H1 (cell line): ENCODE measurements around the gene HDLBP. TPM values are rescaled to one million over a fixed set of nuclear protein-coding genes. Genes with fewer than 3 reads are reported as not detected.

Experiments used
- CTCF ChIA-PET: fragments of 300-600 bp; sonication (Branson Sonifier 250); formaldehyde crosslinking; loops from one replicate; lab custom pipeline; 2021; ENCODE audit not compliant: partially characterized antibody; lab: Charles Lee
- POLR2A ChIA-PET: fragments of 300-600 bp; sonication (Branson Sonifier 250); formaldehyde crosslinking; loops from one replicate; lab custom pipeline; 2021; ENCODE audit warnings: inconsistent platforms; ENCODE audit not compliant: partially characterized antibody; lab: Charles Lee
- DNase-seq, 2 experiments: peaks; one replicate each; pipeline versions ENCODE4 v3.0.0 to v3.0.0-alpha.2; 2010 to 2022; ENCODE audit warnings: low spot score in 2 of 2, low read depth in 1 of 2, mixed read lengths in 1 of 2
- FAIRE-seq: peaks from 2 replicates; lab custom pipeline; 2011; peaks lifted over from hg19 to GRCh38; lab: Jason Lieb, UNC
- H2AFZ ChIP-seq: 2 replicates; pipeline ENCODE4 v1.8.1; 2012; ENCODE audit warnings: low read length, inconsistent platforms
- H2AK5ac ChIP-seq: 2 replicates; pipeline ENCODE4 v1.6.1; 2013; ENCODE audit warnings: low read depth, low read length
- H2BK120ac ChIP-seq: replicated peaks from 2 replicates; pipeline ENCODE3; 2013; ENCODE audit warnings: low read depth, low read length, inconsistent platforms
- H2BK12ac ChIP-seq: 2 replicates; pipeline ENCODE4 v1.6.1; 2013; ENCODE audit warnings: low read depth, low read length
- H2BK15ac ChIP-seq: 2 replicates; pipeline ENCODE4 v1.6.1; 2013; ENCODE audit warnings: low read length
- H2BK20ac ChIP-seq: 2 replicates; pipeline ENCODE4 v1.6.1; 2013; ENCODE audit warnings: low read length
- H2BK5ac ChIP-seq: 2 replicates; pipeline ENCODE4 v1.6.1; 2013; ENCODE audit warnings: low read depth, low read length
- H3K14ac ChIP-seq: 2 replicates; pipeline ENCODE4 v1.6.1; 2013; ENCODE audit warnings: inconsistent platforms; ENCODE audit not compliant: insufficient read length
- H3K18ac ChIP-seq: 2 replicates; pipeline ENCODE4 v1.6.1; 2013; ENCODE audit warnings: low read length; ENCODE audit errors: extremely low read depth
- H3K23ac ChIP-seq: 2 replicates; pipeline ENCODE4 v1.6.1; 2013; ENCODE audit warnings: inconsistent platforms; ENCODE audit not compliant: insufficient read length
- H3K23me2 ChIP-seq: 2 replicates; pipeline ENCODE4 v1.6.1; 2013; ENCODE audit warnings: low read depth, low read length
- H3K27ac ChIP-seq: 2 replicates; pipeline ENCODE4 v1.6.1; 2011; ENCODE audit warnings: low read depth, low read length, inconsistent platforms
- H3K27me3 ChIP-seq, 4 experiments: replicated peaks in 1 of 4; 1 replicate in 1 of 4; 2 replicates in 3 of 4; pipeline versions ENCODE4 v1.6.1 to v1.8.1; 2011 to 2013; ENCODE audit warnings: low read length in 3 of 4, mild to moderate bottlenecking in 3 of 4, inconsistent platforms in 2 of 4, mixed read lengths in 2 of 4, moderate library complexity in 1 of 4; ENCODE audit not compliant: control insufficient read depth in 3 of 4, insufficient read depth in 3 of 4; ENCODE audit errors: extremely low read depth in 1 of 4
- H3K36me3 ChIP-seq, 4 experiments: 2 replicates each; pipeline versions ENCODE4 v1.6.1 to v1.8.1; 2011 to 2013; ENCODE audit warnings: mild to moderate bottlenecking in 4 of 4, low read length in 3 of 4, moderate library complexity in 2 of 4, control low read depth in 1 of 4, inconsistent platforms in 1 of 4; ENCODE audit not compliant: insufficient read depth in 4 of 4, control insufficient read depth in 2 of 4
- H3K4ac ChIP-seq: replicated peaks from 2 replicates; pipeline ENCODE3; 2013; ENCODE audit warnings: low read length, low read depth, mixed read lengths, inconsistent platforms; ENCODE audit not compliant: insufficient read length
- H3K4me1 ChIP-seq, 4 experiments: replicated peaks in 1 of 4; 1 replicate in 1 of 4; 2 replicates in 3 of 4; pipeline versions ENCODE4 v1.6.1 to v1.8.1; 2011 to 2013; ENCODE audit warnings: low read length in 3 of 4, inconsistent platforms in 2 of 4, mixed read lengths in 1 of 4; ENCODE audit not compliant: insufficient read depth in 4 of 4, control insufficient read depth in 3 of 4
- H3K4me2 ChIP-seq, 2 experiments: 2 replicates each; pipeline versions ENCODE4 v1.6.1 to v1.8.1; 2011 to 2013; ENCODE audit warnings: low read depth in 2 of 2, low read length in 2 of 2, control low read depth in 1 of 2, inconsistent platforms in 1 of 2, mild to moderate bottlenecking in 1 of 2; ENCODE audit not compliant: insufficient read depth in 1 of 2
- H3K4me3 ChIP-seq, 4 experiments: fragments of 200-600, 300-600 bp in 1 of 4; sonication (generic), shearing (Covaris generic), sonication (Bioruptor Twin) in 1 of 4; 2 replicates each; pipeline versions ENCODE4 v1.5.1 to v1.8.1; 2011 to 2016; ENCODE audit warnings: low read length in 4 of 4, low read depth in 3 of 4, control low read depth in 2 of 4, inconsistent platforms in 2 of 4, mild to moderate bottlenecking in 2 of 4, mixed read lengths in 1 of 4, moderate library complexity in 1 of 4; ENCODE audit not compliant: insufficient read depth in 2 of 4; ENCODE audit errors: extremely low read depth in 1 of 4
- H3K56ac ChIP-seq: replicated peaks from 2 replicates; pipeline ENCODE3; 2013; ENCODE audit warnings: low read depth, mild to moderate bottlenecking, mixed read lengths, low read length, inconsistent platforms; ENCODE audit not compliant: insufficient read length
- H3K79me1 ChIP-seq: 2 replicates; pipeline ENCODE4 v1.6.1; 2013; ENCODE audit warnings: low read depth, low read length, control low read depth
- H3K79me2 ChIP-seq, 2 experiments: 2 replicates each; pipeline versions ENCODE4 v1.6.1 to v1.8.1; 2012 to 2013; ENCODE audit warnings: low read length in 2 of 2, mild to moderate bottlenecking in 2 of 2, inconsistent platforms in 1 of 2; ENCODE audit not compliant: insufficient read depth in 2 of 2, control insufficient read depth in 1 of 2
- H3K9ac ChIP-seq, 4 experiments: replicated peaks in 1 of 4; 1 replicate in 1 of 4; 2 replicates in 3 of 4; pipeline versions ENCODE4 v1.6.1 to v1.8.1; 2011 to 2013; ENCODE audit warnings: low read depth in 3 of 4, low read length in 3 of 4, control low read depth in 2 of 4, mild to moderate bottlenecking in 2 of 4, moderate library complexity in 2 of 4, inconsistent platforms in 1 of 4; ENCODE audit errors: extremely low read depth in 1 of 4
- H3K9me3 ChIP-seq, 2 experiments: 2 replicates each; pipeline versions ENCODE4 v1.6.1 to v1.8.1; 2012 to 2013; ENCODE audit warnings: mild to moderate bottlenecking in 2 of 2, moderate library complexity in 2 of 2, control low read depth in 1 of 2, inconsistent platforms in 1 of 2, low read depth in 1 of 2, low read length in 1 of 2, mixed read lengths in 1 of 2; ENCODE audit not compliant: insufficient read depth in 2 of 2
- H4K20me1 ChIP-seq, 2 experiments: replicated peaks in 1 of 2; 2 replicates each; pipeline versions ENCODE3 to v1.8.1; 2011 to 2013; ENCODE audit warnings: inconsistent platforms in 2 of 2, low read length in 2 of 2, mild to moderate bottlenecking in 1 of 2; ENCODE audit not compliant: insufficient read depth in 2 of 2, control insufficient read depth in 1 of 2
- H4K5ac ChIP-seq: 2 replicates; pipeline ENCODE4 v1.6.1; 2013; ENCODE audit warnings: low read length, low read depth, mixed read lengths, inconsistent platforms; ENCODE audit not compliant: insufficient read length
- H4K8ac ChIP-seq: 2 replicates; pipeline ENCODE4 v1.8.0; 2013; ENCODE audit warnings: mild to moderate bottlenecking, moderate library complexity, low read length, inconsistent platforms; ENCODE audit not compliant: insufficient read depth; ENCODE audit errors: extremely low read depth
- H4K91ac ChIP-seq: replicated peaks from 2 replicates; pipeline ENCODE3; 2013; ENCODE audit warnings: low read length, mixed read lengths, inconsistent platforms; ENCODE audit not compliant: insufficient read length
- CHD1 ChIP-seq: IDR thresholded peaks from 2 replicates; pipeline ENCODE4 v1.6.1; 2012; ENCODE audit warnings: low read depth, low read length, improper control_type of control experiment
- CREB1 ChIP-seq: IDR thresholded peaks from 2 replicates; pipeline ENCODE4 v1.6.1; 2012; ENCODE audit warnings: inconsistent platforms
- RBBP5 ChIP-seq: IDR thresholded peaks from 2 replicates; pipeline ENCODE4 v1.7.1; 2012; ENCODE audit warnings: low read depth, mild to moderate bottlenecking, inconsistent platforms, low read length, moderate library complexity, borderline replicate concordance
- SIN3A ChIP-seq, 2 experiments: IDR thresholded peaks in 1 of 2; conservative IDR thresholded peaks in 1 of 2; 2 replicates each; pipeline ENCODE4 v1.6.1; 2011 to 2012; ENCODE audit warnings: low read length in 2 of 2, improper control_type of control experiment in 1 of 2, low read depth in 1 of 2, mild to moderate bottlenecking in 1 of 2
- SP2 ChIP-seq: IDR thresholded peaks from 2 replicates; pipeline ENCODE4 v1.6.1; 2012; ENCODE audit warnings: mild to moderate bottlenecking, low read length, inconsistent platforms
- WGBS, 2 experiments: shearing (Covaris generic) in 1 of 2; methylation state at CpG; one replicate each; pipeline versions ENCODE4 v1.1.6 to v1.1.7; 2013 to 2015; ENCODE audit warnings: low lambda C conversion rate in 2 of 2, mixed read lengths in 2 of 2, inconsistent platforms in 1 of 2, low coverage in 1 of 2, missing lambda C conversion rate in 1 of 2; ENCODE audit not compliant: insufficient replicate concordance in 2 of 2, insufficient coverage in 1 of 2, insufficient read length in 1 of 2; ENCODE audit errors: extremely low coverage in 1 of 2, missing lambda C conversion rate in 1 of 2; 5-methylcytosine and 5-hydroxymethylcytosine counted together
- polyA plus RNA-seq, 7 experiments: library from polyadenylated mRNA; depleted of rRNA in 3 of 7; stranded (reverse) in 5 of 7; unstranded in 2 of 7; fragments of >200 nt in 5 of 7; fragments of 200-250 nt in 2 of 7; gene quantifications; 1 replicate in 5 of 7; 2 replicates in 1 of 7; 4 replicates in 1 of 7; pipeline versions ENCODE4 v1.2.1 to v1.2.3, GENCODE V29; 2011 to 2013; ENCODE audit warnings: missing spikeins in 2 of 7, mixed read lengths in 2 of 7
- total RNA-seq: library from RNA; stranded (reverse); fragmentation: NEBNext Ultra II Directional; extraction: Animal tissue kit (Norgen Biotek cat#: 25700); gene quantifications from 2 replicates; pipeline ENCODE4 v1.2.1, GENCODE V29; 2021
- TF ChIP-seq, protein P1 (sequence below): IDR thresholded peaks from 2 replicates; pipeline ENCODE4 v1.6.1; 2012; ENCODE audit warnings: inconsistent platforms

HDLBP gene
- total and polyA plus RNA-seq, 2 of the 8 experiments (the other 6 are each of a cell fraction or from before 2014, with no cell fraction given): 185 to 360 TPM

DNA sequence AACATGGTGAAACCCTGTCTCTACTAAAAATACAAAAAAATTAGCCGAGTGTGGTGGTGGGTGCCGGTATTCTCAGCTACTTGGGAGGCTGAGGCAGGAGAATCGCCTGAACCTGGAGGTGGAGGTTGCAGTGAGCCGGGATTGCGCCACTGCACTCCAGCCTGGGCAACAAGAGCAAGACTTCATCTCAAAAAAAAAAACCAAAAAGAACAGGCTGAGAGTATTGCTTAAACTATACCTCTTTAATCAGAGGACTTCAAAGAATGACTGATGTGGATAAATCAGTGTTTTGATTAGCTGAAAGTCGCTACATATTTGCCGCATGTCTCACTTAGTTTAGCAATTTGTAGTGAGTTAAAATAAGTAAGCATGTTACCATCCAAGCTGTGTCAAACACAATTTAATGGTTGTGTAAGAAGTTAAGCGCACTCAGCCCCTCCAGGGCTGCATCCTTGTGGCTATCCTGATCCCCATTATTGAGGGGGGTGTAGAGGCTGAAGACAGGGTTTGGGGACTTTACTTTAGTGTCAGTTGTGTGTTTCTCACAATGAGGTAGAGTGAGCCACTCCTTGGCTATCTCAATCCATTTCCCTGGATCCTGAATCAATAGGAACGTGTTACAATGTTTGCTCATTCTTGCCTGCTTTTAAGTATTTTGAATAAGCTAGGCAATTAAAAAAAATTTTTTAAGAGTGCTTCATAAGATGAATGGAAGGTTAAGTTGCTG, 29.6 kb upstream of the HDLBP start:
- H3K23me2 ChIP-seq: no peaks in the 10 kb centered on the region
- no peak overlapping the region for H3K14ac ChIP-seq
- H3K4me3 ChIP-seq: no peak overlapping the region
- H2BK20ac ChIP-seq: no peak overlapping the region
- WGBS, 2 experiments: 81% methylated on average over 9 of the region's 9 CpGs; no CpG with 5 or more reads in 1 of the 2 experiments
- no peak overlapping the region for H3K9ac ChIP-seq
- POLR2A ChIA-PET: interaction anchor here (1.4 kb wide), 1 partner anchor 18 kb away, joined by 4 read pairs; no protein-coding TSS in a partner anchor
- TF ChIP-seq SIN3A (conservative IDR thresholded peaks at IDR 0.05 in 1 of 2, IDR thresholded peaks at IDR 0.05 in 1 of 2; ENCODE audit: low read depth in 1 of 2, low read length in 2 of 2) (no peak), RBBP5 (no peak), SP2 (no peak), CHD1 (no peak), CREB1 (no peak)
- TF ChIP-seq, protein P1, sequence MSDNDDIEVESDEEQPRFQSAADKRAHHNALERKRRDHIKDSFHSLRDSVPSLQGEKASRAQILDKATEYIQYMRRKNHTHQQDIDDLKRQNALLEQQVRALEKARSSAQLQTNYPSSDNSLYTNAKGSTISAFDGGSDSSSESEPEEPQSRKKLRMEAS: no peak
- H3K36me3 ChIP-seq: peaks cover 39 to 93% (median 77%) of the 10 kb centered on the region in 4 experiments
- no peak overlapping the region for H2BK15ac ChIP-seq
- no peak overlapping the region for H3K56ac ChIP-seq
- no peak overlapping the region for H4K91ac ChIP-seq
- no peak overlapping the region for H3K4ac ChIP-seq
- no peaks in the 10 kb centered on the region for H3K9me3 ChIP-seq
- no peaks in the 10 kb centered on the region for H3K79me1 ChIP-seq
- CTCF ChIA-PET: interaction anchor here (0.8 to 1.4 kb wide), 2 partner anchors 30 to 47 kb away, joined by 3 read pairs; partner anchors contain the start of gene HDLBP
- no peak overlapping the region for H3K18ac ChIP-seq
- no peak overlapping the region for H2BK120ac ChIP-seq
- no peaks in the 10 kb centered on the region for H3K4me1 ChIP-seq
- H4K8ac ChIP-seq: no peak overlapping the region
- FAIRE-seq (no peak), DNase-seq (no peak)
- H2AFZ ChIP-seq: no peak overlapping the region
- peaks cover 0 to 2% of the 10 kb centered on the region in 2 experiments for H4K20me1 ChIP-seq
- H2AK5ac ChIP-seq: no peak overlapping the region
- no peak overlapping the region for H4K5ac ChIP-seq
- no peak overlapping the region for H2BK12ac ChIP-seq
- H3K23ac ChIP-seq: no peak overlapping the region
- H3K4me2 ChIP-seq: no peak overlapping the region
- no peaks in the 10 kb centered on the region for H3K79me2 ChIP-seq
- H3K27me3 ChIP-seq: no peaks in the 10 kb centered on the region
- H2BK5ac ChIP-seq: no peak overlapping the region
- no peak overlapping the region for H3K27ac ChIP-seq
